GM19397 (cell line): ENCODE results near the gene ZNRF1.
"Not testable (repeated sequence)": the region's sequence is repeated elsewhere in the genome, so short reads cannot be mapped to it uniquely, and the experiment has no call there.

Experiments
- ATAC-seq: cut with Tn5 transposase; IDR thresholded peaks from one replicate; pipeline ENCODE4 v1.9.1; 2021; ENCODE audit warnings: mild to moderate bottlenecking, moderate library complexity; ENCODE audit not compliant: unreplicated experiment

Gene ZNRF1

DNA sequence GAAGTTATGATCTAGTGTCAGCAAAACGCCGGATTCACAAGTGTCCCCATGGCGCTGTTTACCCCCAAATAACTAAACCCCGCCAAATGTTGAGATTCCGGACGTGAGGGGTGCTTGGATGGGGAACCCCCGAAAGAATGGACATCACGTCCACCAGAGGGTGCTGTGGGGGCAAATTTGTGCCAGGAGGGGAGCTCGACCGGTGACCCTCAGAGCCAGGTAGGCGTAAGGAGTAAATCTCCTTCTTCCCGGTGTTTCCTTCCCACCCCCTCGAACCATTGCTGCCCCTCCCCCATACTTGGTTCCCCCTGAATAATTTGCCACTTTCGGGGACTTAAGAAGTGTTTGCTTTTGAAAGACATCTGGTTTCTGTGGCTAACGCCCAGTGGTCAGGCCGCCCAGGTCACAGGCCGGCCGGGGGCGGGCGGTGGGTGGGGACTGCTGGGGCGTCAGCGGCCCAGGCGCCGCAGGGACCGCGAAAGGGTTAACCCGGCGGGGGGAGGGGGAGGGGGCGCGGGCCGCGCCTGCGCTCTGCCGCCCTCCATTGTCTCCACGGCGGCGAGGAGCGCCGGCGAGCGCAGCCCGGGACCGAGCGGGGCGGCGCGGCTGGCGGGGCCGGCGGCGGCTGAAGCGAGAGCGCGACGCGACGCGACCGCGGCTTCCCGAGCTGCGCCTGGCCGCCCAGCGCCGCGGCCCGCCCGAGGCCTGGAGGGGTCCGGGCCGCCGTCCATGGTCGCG lies at the start of gene ZNRF1:
ZNRF1 (plus strand) TSS at position 544 of the 738 bp plus-strand sequence. CDS start 648 bp downstream, outside the sequence.
- peak; percentile 78 for ATAC-seq

DNA sequence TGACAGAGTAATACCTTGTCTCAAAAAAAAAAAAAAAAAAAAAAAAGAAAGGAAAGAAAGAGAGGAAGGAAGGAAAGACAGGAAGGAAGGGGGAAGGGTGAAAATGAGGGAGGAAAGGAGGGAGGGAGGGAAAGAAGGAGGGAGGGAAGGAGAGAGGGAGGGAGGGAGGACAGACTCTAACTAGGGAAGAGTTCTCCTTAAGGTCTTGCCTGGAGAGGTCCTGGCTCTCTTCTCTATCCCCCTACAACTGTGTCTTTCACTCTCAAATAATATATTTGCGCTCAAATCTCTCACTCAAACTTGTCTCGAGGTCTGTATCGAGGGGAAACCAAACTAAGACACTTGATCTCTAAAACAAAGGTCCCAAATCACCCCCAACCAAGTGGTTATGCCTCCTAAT lies 49.5 kb upstream of the ZNRF1 start:
- no peak for ATAC-seq

DNA sequence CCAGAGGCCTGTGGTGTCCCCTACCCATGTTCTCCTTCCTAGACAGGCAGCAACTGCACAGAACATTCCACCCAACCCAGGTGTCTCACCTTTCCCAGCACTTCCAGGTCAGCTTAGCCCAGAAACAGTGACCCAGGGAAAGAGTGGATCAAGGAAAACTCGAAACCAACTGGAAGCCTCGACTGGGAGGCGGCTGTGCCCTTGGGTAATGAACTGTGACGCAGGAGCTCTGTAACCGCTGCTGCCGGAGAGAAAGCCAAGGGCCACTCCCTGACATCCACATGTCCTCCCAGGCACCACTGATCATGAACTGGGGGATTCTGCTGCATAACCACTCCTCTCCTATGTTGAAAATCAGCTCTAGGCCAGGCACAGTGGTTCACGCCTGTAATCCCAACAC lies 48.3 kb upstream of the ZNRF1 start:
- no peak for ATAC-seq

DNA sequence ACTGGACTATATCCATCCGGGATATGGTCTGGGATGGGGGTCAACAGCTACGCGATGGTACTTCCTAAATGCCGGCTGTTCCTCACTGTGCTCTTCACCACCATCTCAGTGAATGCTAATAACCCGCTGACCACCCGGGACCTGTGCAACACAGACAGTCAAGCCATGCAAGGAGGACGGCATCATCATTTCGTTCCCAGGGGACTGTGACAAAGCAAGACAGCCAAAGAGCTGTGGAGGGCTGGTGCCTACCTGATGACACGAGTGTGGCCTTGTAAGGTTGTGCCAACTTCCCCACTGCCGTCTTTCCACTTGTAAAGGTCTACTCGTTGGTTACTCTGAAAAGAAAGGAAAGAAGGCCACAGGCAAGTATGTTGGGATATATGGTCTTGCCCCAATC lies 47.6 kb upstream of the ZNRF1 start:
- ATAC-seq: no peak

DNA sequence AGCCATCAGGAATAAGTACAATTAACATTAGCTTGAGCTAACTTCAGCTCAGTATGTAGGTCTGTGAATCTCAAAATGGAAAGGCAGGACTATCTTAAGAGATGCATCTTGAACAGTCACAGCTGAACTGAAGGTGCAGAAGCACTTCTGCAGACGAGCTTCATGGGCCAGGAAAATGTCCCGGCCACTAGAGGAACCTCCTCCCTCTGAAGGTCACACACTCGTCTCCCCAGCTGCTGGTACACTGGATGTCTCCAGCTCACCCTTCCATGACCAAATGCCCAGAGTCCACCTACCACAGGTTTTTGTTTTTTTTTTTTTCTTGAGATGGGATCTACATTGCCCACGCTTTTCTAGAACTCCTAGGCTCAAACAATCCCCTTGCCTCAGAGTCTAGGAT lies 47.1 kb upstream of the ZNRF1 start:
- ATAC-seq: no peak

DNA sequence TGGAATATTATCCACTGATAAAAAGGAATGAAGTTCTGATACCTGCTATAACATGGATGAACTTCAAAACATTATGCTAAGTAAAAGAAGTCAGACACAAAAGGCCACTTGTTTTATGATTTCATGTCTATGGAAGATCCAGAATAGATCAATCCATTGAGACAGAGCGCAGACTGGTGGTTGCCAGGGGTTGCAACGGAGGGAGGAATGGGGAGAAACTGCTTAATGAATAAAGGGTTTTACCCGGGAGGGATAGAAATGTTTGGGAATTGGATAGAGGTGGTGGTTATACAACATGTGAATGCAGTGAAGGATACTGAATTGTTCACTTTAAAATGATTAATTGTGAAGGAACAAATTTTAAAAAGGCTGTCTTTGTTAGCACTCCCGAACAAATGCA lies 44.1 kb upstream of the ZNRF1 start:
- no peak for ATAC-seq

DNA sequence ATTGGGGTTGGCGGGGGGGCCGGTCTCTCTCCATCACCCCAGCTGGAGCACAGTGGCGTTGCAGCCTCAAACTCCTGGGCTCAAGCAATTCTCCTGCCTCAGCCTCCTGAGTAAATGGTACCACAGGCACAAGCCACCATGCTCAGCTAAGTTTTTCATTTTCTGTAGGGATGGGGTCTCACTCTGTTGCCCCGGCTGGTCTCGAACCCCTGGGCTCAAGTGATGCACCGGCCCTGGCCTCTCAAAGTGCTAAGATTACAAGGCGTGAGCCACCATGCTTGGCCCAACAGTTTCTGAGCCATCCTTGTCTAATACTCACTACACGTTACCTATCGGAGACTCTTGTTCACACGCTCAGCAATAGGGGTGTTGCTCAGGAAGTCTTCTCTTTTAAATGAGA lies 25.5 kb upstream of the ZNRF1 start:
- no peak for ATAC-seq

DNA sequence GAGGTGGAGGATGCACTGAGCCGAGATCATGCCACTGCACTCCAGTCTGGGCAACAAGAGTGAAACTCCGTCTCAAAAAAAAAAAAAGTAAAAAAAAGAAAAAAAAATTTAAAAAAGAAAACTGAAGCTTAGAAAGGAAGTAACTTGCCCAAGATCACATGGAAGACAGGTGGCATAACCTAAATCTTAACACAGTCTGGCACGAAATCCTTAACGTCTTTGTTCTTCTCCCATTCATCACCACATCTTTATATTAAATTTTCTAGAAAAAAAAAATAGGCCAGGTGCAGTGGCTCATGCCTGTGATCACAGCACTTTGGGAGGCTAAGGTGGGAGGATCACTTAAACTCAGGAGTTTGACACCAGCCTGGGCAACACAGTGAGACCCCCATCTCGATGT lies 23.2 kb upstream of the ZNRF1 start:
- no peak for ATAC-seq

DNA sequence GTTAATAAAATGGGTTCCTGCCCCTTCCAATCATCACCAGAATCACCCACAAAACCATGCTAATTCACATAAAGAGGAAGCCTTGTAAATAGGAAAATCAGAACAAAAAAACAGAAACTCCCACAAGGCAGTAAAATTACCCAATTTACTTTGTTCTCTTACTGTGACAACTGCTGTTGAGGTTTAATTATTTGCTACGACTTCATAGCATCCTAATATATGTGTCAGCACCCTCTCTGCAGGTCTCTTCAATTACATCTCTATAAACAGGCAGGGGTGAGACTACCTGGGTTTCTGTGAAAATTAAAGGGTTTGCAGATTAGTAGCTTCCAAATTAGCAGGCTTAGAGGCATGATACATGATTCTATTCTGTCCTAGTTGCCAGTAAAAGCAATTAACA lies 16.6 kb upstream of the ZNRF1 start:
- ATAC-seq: no peak

DNA sequence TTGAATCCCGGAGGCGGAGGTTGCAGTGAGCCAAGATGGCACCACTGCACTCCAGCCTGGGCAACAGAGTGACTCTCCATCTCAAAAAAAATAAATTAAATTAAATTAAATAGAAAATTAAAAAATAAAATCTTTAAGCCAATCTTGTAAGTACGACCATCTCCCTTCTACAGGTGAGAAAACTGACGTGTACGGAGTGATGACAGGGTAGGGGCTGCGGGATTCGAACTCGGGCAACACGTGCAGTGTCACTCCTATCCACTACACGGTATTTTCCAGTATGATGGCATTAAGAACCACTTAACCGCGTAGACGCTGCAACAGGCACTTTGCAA lies 14.7 kb upstream of the ZNRF1 start:
- ATAC-seq: no peak

DNA sequence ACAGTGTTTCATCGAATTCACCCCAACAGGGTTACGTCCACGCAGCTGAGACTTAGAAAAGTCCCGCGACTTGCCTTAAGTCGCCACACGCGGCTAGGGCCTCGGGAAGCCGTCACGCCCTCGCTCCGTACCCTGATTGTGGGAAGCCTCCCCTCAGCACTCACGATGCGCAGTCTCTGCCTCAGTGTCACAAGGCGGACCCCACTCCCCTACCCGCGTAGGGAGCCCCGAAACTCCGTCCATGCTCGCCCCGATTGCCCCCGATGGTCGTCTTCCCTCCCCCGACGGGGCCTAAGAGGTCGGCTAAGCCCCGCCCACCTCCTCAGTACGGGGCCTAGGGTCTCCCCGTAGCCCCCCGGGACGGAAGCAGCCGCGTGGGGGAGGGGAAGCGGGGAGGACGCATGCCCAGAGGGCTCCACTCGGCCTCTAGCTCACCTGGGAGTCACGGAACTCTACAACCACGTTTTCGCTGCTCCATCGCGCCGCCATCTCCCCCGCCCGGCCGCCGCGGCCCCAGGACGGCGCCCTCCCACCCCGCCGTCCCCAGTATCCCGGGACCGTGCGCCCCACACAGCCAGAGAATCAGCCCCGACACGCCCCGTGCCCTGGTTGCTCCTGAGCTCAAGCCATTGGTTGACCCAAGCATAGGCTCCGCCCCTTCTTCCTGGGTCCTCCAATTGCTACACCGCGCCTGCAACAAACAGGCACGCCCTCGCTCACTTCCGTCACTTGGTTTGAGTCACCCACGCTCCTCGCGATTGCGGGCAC lies 14.1 kb upstream of the ZNRF1 start, which contains the start of gene WDR59:
WDR59 (minus strand) TSS at position 595 of the 768 bp plus-strand sequence; CDS start at position 489, 106 bp downstream.
- peak; percentile 100 for ATAC-seq

DNA sequence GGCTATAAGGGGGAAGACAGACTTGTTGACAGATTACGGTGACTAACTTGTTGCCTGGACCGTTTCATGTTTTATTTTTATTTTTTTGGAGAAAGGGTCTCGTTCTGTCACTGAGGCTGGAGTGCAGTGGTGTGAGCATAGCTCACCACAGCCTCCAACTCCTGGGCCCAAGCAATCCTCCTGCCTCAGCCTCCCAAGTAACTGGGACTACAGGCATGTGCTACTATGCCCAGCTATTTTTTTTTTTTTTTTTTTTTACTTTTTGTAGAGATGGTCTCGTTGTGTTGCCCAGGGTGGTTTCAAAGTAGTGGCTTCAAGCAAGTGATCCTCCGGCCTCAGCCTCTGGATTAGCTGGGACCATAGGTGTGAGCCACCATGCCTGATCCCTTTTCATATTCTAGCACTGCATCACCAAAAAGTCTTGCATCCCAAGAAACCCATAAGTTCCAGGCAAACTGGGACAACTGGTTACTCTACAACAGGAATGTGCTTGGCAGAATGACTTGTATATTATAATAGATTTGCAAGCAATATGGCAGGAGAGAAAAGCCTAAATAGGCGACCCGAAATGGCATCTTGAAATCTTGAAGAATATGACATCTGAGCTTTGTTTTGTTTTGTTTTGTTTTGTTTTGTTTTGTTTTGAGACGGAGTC lies 11.7 kb upstream of the ZNRF1 start:
- ATAC-seq: no peak

DNA sequence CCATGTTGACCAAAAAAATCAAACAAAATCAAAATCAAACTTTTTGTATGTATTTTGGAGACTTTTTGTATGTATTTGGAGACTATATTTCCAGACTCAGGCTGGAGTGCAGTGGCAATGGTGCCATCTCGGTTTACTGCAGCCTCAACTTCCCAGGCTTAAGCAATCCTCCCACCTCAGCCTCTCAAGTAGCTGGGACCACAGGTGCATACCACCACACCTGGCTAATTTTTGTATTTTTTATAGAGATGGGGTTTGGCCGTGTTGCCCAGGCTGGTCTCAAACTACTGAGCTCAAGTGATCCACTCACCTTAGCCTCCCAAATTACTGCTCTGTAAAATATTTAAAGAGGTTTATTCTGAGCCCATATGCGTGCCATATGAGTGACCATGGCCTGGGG lies 9.0 kb upstream of the ZNRF1 start:
- not testable (repeated sequence) for ATAC-seq

DNA sequence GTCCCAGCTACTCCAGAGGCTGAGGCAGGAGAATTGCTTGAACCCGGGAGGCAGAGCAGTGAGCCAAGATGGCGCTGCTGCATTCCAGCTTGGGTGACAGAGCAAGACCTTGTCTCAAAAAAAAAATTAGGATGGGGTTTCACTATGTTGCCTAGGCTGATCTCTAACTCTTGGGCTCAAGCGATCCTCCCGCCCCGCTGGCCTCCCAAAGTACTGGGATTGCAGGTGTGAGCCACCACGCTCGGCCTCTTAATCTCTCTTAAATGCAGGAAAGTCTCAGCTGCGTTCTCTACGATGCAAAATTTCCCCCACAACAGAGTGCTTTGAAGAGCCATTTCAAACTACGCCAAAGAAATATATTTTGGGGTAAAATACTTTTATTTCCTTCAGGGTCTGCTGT lies 8.0 kb upstream of the ZNRF1 start:
- ATAC-seq: no peak

DNA sequence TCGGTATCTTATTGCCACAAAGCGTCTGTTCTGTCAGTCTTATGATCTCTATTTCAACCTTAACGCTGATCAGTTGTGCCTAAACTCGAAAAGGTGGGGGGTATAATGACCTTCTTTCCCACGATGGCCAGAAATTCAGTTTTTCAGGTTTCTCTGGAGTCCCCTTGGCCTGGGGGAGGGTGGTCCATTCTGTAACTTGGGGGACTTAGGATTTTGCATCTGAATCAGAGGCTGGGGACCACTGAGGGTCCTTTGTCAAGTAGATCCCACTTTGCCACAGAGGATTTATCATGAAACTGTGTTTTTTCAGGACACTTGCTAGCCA lies 7.6 kb upstream of the ZNRF1 start:
- no peak for ATAC-seq

DNA sequence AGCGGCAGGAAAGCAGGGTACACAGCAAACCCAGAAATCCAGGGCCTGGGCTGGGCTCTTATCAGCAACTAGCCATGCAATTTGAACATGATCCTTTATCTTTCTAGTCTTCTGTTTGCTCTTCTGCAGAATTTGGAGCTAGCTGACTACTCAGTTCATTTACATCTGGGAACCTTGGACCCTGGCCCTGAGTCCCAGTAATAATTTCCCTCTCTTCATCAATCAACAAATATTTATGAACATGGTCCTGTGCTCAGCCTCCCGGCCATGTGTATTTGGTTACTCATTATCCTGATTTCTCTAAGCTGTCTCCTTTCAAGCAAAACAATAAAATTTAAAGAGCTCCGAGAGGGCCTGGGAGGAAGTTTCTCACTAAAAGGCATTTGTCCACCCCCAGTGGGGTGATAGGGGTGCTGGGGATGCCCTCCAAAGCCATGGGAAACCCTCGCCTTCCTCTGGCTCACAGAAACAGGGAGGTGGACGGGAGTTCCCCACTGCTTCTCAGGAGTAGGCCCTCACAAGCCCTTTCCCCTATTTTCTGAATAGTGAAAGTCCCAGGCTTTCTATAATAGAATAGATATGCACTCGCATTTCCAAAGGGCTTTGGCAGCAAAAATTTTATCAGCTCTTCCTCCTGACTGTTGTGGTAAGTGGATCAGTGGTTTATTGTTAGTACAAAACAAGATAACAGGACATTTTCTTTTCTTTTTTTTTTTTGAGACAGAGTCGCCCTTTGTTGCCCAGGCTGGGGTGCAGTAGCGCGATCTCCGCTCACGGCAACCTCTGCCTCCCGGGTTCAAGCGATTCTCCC lies 7.0 kb upstream of the ZNRF1 start:
- no peak for ATAC-seq

DNA sequence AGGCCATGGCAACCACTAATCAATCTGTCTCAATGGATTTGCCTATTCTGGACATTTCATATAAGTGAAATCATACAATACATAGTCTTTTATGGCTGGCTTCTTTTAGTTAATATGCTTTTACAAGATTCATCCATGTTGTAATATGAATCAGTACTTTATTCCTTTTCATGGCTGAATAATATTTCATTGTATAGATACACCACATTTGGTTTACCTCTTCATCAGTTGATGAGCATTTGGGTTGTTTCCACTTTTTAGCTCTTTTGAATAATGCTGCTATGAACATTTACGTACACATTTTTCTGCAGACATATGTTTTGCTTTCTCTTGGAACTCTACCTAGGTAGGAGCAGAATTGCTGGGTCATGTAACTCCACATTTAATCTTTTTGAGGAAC lies 2.8 kb upstream of the ZNRF1 start:
- ATAC-seq: no peak

DNA sequence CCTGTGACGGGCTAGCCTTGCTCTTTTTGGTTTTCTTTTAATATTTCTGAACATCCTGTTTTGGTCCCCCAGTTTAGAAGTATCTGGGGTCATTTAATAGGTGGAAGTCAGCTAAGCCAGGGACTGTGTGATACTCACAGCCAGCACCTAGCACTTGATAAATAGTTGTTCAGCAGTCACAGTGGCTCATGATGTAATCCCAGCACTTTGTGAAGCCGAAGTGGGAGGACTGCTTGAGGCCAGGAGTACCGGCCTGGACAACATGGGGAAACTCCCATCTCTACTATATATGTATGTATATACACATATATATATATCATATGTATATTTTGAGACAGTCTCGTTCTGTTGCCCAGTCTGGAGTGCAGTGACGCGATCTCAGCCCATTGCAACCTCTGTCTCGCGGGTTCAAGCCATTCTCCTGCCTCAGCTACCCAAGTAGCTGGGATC lies 1.8 kb upstream of the ZNRF1 start:
- no peak for ATAC-seq

DNA sequence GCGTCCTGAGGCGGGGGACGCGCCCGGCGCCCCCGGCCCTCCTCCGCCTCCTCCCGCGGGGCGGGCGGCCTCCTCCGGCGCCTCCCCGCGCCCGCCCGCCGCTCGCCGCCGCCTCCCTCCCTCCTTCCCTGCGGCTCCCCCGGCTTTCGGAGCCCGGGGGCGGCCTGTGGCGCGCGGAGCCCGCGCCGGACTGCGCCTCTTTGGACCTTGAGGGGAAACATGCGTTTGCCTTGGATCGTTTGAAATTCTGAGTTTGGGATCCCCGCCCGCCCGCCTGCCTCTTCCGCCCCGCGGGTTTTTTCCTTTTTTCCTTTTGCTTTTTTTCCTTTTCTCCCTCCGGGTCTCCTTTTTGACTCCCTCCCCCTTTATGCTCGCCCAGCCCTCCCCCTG lies 390 bp downstream of the ZNRF1 start:
- ATAC-seq: peak; percentile 41

DNA sequence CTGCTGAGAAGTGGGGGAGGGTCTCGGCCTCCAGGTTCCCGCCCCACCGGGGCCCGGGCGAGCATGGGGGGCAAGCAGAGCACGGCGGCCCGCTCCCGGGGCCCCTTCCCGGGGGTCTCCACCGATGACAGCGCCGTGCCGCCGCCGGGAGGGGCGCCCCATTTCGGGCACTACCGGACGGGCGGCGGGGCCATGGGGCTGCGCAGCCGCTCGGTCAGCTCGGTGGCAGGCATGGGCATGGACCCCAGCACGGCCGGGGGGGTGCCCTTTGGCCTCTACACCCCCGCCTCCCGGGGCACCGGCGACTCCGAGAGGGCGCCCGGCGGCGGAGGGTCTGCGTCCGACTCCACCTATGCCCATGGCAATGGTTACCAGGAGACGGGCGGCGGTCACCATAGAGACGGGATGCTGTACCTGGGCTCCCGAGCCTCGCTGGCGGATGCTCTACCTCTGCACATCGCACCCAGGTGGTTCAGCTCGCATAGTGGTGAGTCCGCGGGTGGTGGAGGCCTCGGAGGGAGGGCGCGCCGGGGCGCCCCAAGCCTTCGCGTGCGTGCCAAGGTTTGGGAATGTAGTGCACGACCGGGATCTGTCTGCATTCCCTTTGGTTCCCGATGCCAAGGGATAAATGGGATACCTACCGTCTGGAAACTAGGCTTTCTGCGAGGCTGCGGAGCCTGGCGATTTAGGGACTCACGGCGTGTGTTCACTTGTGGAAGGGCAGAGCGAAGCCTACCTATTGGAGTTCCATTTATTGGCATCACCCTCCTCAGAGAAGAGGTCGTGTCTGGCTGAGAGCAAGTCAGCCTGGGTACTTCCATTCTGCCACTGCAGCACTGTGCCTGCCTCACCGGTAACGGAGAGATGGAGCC lies 1.0 kb downstream of the ZNRF1 start:
- ATAC-seq: peak; percentile 37
